ENCODE measurements around the gene ZNF580. TPM values are rescaled to one million over a fixed set of nuclear protein-coding genes. Genes with fewer than 3 reads are reported as not detected.
A peak's percentile ranks its signal among the peaks of the same experiment; 100 is the strongest.

The ZNF580 gene
- total RNA-seq, 2 donors from 2014 or later, result 15.3 to 26.2 TPM

DNA sequence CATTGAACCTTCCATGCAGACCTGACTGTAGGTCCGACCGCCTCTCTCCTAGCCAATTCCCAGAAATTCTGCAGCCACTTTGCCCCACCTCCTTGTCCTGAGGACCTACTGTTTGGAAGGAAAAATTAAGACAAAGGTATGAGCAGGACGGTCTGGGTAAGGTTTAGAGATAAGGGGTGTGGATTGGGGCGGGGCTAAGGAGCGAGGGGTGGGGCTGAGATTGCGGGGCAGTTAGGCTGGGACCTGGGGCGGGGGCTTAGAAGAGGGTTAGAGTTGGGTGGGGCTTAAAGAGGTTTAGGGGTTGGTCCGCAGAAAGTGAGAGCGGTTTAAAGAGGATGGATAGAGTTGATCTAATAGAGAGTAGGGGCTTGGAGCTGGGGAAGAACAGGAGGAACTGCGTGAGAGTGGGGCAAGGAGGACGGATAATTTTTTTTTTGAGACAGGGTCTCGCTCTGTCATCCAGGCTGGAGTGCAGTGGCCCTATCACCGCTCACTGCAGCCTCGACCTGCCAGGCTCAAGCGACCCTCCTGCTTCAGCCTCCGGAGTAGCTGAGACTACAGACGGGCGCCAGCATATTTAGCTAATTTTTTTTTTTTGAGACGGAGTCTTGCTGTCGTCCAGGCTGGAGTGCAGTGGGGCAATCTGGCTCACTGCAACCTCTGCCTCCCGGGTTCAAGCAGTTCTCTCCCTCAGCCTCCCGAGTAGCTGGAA lies 37.1 kb upstream of the ZNF580 start:
- H3K4me1 ChIP-seq, result peaks cover 0 to 37% of the 10 kb centered on the region in 2 donors
- peak overlapping the region in 1 of 2 donors; percentile 99 for H3K4me3 ChIP-seq
- H3K27ac ChIP-seq, result peak overlapping the region; percentile 96 to 98

GRCh38 chr19:55605207-55605636 lies 35.6 kb upstream of the ZNF580 start:
- TF ChIP-seq, protein P1, sequence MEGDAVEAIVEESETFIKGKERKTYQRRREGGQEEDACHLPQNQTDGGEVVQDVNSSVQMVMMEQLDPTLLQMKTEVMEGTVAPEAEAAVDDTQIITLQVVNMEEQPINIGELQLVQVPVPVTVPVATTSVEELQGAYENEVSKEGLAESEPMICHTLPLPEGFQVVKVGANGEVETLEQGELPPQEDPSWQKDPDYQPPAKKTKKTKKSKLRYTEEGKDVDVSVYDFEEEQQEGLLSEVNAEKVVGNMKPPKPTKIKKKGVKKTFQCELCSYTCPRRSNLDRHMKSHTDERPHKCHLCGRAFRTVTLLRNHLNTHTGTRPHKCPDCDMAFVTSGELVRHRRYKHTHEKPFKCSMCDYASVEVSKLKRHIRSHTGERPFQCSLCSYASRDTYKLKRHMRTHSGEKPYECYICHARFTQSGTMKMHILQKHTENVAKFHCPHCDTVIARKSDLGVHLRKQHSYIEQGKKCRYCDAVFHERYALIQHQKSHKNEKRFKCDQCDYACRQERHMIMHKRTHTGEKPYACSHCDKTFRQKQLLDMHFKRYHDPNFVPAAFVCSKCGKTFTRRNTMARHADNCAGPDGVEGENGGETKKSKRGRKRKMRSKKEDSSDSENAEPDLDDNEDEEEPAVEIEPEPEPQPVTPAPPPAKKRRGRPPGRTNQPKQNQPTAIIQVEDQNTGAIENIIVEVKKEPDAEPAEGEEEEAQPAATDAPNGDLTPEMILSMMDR (IDR thresholded peaks at IDR 0.05), result no peak
- DNase-seq (ENCODE audit: low spot score), result peak; percentile 96
- H3K27me3 ChIP-seq, result no peaks in the 10 kb centered on the region
- H3K4me3 ChIP-seq, result peak overlapping the region; percentile 94 to 99
- H3K4me1 ChIP-seq, result peaks cover 0 to 45% of the 10 kb centered on the region in 2 donors
- H3K36me3 ChIP-seq, result peaks cover 21% of the 10 kb centered on the region
- peak overlapping the region; percentile 96 to 98 for H3K27ac ChIP-seq
- H3K9me3 ChIP-seq, result no peaks in the 10 kb centered on the region

More for the DNA sequence above, 37.1 kb upstream of the ZNF580 start:
- DNase-seq (ENCODE audit: low spot score), result no peak
- TF ChIP-seq, protein P1 (IDR thresholded peaks at IDR 0.05), result no peak
- H3K36me3 ChIP-seq, result peaks cover 9% of the 10 kb centered on the region
- H3K9me3 ChIP-seq, result no peaks in the 10 kb centered on the region
- H3K27me3 ChIP-seq, result no peaks in the 10 kb centered on the region

- H3K27me3 ChIP-seq, result no peaks in the 10 kb centered on the region
- H3K4me1 ChIP-seq, result peaks cover 0 to 48% of the 10 kb centered on the region in 2 donors
- H3K9me3 ChIP-seq, result no peaks in the 10 kb centered on the region
- peak within 1 kb of the TSS; percentile 94 to 99 for H3K4me3 ChIP-seq
- H3K36me3 ChIP-seq, result peaks cover 26% of the 10 kb centered on the region
- TF ChIP-seq, protein P1 (IDR thresholded peaks at IDR 0.05), result peak in 1 of 2 donors; percentile 71
- peak within 1 kb of the TSS; percentile 96 to 98 for H3K27ac ChIP-seq
- DNase-seq (ENCODE audit: low spot score), result peak; percentile 81
Measured at GRCh38 chr19:55605637-55606470, 34.9 kb upstream of the ZNF580 start, which contains the start of gene ZNF865. Gene ZNF865 (plus strand): TSS chr19:55605647. CDS start chr19:55613619, 7,972 bp downstream.

- H3K36me3 ChIP-seq, result peaks cover 26% of the 10 kb centered on the region
- DNase-seq (ENCODE audit: low spot score), result no peak
- no peaks in the 10 kb centered on the region for H3K9me3 ChIP-seq
- H3K27me3 ChIP-seq, result no peaks in the 10 kb centered on the region
- H3K27ac ChIP-seq, result peak overlapping the region; percentile 96 to 98
- H3K4me1 ChIP-seq, result peaks cover 0 to 47% of the 10 kb centered on the region in 2 donors
- peak overlapping the region; percentile 94 to 99 for H3K4me3 ChIP-seq
- TF ChIP-seq, protein P1 (IDR thresholded peaks at IDR 0.05), result no peak
Measured at GRCh38 chr19:55606471-55606787, 34.4 kb upstream of the ZNF580 start.

- peak overlapping the region; percentile 96 to 98 for H3K27ac ChIP-seq
- peak overlapping the region; percentile 94 to 99 for H3K4me3 ChIP-seq
- peaks cover 0 to 50% of the 10 kb centered on the region in 2 donors for H3K4me1 ChIP-seq
- H3K36me3 ChIP-seq, result peaks cover 26% of the 10 kb centered on the region
- TF ChIP-seq, protein P1 (IDR thresholded peaks at IDR 0.05), result no peak
- H3K9me3 ChIP-seq, result no peaks in the 10 kb centered on the region
- DNase-seq (ENCODE audit: low spot score), result no peak
- no peaks in the 10 kb centered on the region for H3K27me3 ChIP-seq
Measured at GRCh38 chr19:55606817-55607216, 34.0 kb upstream of the ZNF580 start.

Data from right atrium auricular region (tissue), 2 donors.